Activated CD4-positive, alpha-beta T cell treated with anti-CD3 and anti-CD28 coated beads, Interleukin-10, Interleukin-2, amounts not matched to agents 100 ng/mL and 50 ng/mL, durations not matched to agents 16 hours and 8 hours (primary cell): ENCODE data around the gene MRTFA.
"Not testable (repeated sequence)": the region's sequence is repeated elsewhere in the genome, so short reads cannot be mapped to it uniquely, and the experiment has no call there.

ENCODE experiments used
- DNase-seq: peaks from one replicate; pipeline ENCODE4 v3.0.0-alpha.2; 2020

The MRTFA gene

DNA sequence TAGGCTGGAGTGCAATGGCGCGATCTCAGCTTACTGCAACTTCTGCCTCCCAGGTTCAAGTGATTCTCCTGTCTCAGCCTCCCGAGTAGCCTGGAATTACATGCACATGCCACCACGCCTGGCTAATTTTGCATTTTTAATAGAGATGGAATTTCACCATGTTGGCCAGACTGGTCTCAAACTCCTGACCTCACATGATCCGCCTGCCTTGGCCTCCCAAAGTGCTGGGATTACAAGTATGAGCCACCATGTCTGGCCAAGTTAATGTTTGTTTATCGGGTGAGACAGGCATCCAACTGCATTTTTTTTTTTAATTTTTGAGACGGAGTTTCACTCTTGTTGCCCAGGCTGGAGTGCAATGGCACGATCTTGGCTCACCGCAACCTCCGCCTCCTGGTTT lies 20.1 kb upstream of the MRTFA start:
- not testable (repeated sequence) for DNase-seq

DNA sequence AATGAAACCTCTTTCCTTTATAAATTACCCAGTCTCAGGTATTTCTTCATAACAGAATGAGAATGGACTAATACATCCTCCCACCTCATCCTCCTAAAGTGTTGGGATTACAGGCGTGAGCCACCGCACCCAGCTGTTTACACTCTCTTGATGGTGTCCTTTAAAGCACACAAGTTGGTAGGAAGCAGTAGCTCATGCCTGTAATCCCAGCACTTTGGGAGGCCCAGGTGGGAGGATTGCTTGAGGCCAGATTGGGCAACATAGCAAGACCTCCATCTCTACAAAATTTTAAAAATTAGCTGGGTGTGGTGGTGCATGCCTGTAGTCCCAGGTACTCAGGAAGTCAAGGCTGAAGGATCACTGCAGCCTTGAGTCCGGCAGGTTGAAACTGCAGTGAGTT lies 19.4 kb upstream of the MRTFA start:
- not testable (repeated sequence) for DNase-seq

DNA sequence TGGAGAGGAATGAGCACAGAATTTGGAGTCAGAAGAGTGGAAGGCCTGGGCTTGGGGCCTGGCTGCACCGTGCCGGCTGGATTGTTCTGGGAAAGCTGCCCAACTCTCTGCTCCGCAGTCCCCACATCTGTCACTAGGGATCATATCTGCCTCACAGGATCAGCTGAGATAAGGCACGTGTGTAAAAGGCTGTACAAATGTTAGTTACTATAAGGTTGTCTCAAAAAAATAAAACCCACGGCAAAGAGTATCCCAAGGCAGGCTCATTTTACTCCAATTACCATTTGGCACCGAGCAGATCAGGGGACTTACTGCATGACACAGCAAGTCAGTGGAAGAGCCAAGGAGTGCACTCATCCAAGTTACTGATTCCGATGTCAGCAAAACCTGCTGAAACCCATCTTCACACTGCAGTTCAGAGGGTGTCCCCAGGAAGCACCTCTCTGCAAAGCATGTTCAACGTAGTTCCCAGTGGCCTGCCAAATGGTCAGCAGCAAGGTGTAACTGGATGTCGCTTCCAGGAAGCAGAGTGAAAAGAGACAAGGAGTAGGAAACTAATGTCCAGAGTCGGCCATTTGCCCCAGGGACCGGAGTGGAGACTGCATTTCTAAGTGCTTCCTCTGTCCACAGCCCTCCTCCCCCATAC lies 18.1 kb upstream of the MRTFA start:
- no peak for DNase-seq

- no peak for DNase-seq
These were observed 16.8 kb upstream of the MRTFA start for GRCh38 chr22:40653361-40653760.

DNA sequence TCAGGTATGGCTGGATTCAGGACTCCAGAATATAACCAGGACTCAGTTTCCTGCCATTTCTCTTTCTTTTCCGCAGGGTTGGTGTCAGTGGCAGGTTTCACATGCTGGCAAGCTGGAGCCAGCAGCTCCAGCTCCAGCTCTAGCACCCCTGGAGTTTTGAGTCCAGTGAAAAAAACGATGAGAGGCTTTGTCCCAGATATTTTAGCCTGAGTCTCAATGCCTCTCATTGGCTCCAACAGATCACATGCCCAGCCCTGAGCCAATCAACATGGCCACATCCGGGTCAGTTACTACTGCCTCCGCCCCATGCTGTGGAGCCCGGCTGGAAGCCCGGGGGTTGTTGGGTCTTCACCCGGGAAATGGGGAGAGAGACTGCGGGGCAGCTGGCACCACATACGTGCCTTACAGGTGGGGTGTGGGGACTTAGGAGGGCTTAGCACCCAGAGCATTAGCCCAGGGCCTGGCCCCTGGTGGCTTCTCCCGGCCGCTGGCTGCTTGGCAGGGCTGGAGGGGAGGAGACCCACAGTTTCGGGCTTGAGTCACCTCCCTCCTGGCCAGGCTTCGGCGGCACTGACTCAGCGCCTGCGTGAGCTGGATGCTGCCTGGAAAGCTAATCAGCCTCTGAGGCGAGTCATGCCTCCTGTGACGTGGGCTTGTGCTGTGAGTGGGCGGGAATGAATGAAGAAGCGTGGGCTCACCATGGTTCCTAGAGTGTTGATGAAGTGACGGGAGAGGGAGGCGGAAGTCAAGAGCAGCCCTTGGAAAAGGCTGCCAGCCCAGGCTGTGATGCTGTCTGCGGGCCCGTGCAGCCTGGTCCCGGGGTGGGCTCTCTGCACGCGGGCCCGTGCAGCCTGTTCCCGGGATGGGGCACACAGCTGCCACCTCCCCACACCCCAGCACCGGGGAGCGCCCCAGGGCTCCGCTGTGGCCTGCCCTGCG lies 15.3 kb upstream of the MRTFA start:
- DNase-seq: peak; percentile 95

DNA sequence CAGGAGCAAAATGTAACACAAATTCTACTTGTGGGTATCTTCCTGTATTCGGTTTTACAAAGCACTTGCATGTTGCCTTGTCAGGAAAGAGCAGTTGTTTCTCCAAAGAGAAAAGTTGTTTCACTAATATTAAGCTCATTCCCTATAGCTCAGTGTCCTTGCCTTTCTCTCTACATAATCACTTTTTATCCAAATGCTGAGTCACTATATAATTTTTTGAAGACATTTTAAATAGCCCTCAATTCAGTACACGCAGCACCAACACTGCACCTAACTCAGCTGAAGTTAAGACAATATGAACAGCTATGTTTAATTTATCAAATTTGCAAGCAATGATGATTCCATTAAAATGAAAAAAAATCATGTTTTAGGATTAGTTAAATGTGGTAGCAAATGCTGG lies 14.5 kb upstream of the MRTFA start:
- DNase-seq: no peak

GRCh38 chr22:40648386-40648785 lies 11.9 kb upstream of the MRTFA start:
- DNase-seq: no peak

- DNase-seq: no peak
These were observed 9.2 kb upstream of the MRTFA start for GRCh38 chr22:40645579-40646197.

- DNase-seq: no peak
These were observed 5.8 kb upstream of the MRTFA start for GRCh38 chr22:40642316-40642715.

DNA sequence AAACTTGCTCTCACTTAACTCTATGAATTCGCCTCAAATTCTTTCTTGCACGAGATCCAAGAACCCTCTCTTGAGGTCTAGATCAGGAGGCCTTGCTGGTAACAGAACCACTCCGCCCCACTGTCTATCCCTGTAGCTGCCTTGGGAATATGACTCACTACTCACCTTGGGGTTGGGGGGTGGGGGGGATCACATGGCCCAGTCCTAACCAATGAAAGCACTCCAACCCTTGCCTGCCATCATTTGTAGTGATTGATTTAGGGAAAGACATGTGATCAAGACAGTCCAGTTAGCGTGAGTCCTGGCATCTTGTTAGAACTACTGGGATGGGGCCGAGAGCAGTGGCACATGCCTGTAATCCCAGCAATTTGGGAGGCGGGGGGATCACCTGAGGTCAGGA lies 4.8 kb upstream of the MRTFA start:
- DNase-seq: no peak

DNA sequence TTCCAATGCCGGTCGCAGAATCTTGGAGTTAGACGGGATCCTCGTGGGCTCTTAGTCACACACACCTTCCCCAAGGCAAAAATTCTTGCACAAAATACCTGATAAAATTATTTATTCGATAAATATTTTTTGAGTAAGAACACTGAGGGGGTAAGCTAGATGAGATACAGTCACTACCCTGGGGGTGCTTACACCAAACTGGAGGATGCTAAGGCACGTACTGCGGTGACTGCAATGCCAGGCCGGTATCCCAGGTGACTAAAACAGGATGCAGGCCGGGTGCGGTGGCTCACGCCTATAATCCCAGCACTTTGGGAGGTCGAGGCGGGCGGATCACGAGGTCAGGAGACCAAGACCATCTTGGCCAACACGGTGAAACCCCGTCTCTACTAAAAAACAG lies 1.7 kb upstream of the MRTFA start:
- no peak for DNase-seq

- peak; percentile 58 for DNase-seq
These were observed 948 bp upstream of the MRTFA start for GRCh38 chr22:40637183-40638150.

DNA sequence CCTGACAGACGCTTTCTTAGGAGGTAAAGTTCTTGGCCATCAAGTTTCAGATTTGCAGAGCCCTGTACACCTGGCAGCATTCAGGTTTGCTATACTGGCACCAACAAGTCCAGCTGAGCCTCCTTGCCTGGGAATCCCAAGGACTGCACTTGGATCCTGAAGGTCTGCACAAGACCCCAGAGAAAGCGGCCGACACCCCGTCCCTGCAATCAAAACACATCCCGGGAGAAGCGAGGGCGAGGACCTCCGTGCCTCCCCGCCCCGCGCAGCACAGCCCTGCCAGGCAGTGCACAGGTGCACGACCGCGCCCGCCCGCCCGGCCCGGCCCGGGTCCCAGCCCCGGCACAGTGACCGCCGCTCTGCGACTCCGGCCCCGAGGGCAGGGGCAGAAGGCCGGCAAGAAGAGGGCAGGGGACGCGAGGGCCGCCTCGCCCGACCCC lies 559 bp downstream of the MRTFA start:
- DNase-seq: no peak

DNA sequence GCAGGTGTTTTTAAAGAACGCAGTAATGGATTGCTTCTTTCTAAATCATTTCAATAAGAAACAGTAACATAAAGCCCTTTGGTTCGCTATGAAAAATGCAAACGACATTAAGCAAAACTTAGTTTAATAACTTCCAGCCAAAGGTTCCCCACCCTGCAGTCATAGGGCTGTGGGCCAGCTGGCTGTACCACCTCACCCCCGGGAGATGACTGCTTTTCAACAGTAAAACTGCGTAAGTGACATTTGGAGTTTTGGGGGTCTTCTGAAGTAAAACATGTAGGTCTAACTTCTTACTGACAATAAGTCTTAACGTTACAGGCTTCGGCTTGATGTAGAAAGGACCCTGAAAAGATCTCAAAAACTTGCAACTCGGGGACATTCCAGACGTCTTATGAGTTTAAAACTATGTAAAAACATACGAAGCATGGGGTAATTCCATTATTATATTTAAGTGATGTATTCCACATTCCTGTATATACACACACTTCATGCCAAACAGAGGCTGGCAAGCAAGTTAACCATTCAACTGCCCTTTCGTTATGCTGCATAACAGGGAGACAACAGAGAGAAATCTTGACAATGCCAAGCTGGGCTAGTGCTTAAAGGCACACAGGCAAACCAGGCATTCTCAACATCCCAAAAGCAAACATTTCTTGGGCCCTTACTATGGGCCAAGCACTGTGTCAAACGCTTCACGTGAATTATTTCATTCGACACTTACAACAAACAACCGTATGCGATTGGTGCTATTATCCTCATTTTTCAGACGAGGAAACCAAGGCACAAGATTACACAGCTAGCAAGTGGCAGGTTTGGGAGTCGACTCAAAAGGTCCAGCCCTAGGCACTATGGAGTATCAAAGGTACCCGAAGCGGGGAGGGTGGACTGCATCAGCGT lies 1.2 kb downstream of the MRTFA start:
- DNase-seq: no peak

DNA sequence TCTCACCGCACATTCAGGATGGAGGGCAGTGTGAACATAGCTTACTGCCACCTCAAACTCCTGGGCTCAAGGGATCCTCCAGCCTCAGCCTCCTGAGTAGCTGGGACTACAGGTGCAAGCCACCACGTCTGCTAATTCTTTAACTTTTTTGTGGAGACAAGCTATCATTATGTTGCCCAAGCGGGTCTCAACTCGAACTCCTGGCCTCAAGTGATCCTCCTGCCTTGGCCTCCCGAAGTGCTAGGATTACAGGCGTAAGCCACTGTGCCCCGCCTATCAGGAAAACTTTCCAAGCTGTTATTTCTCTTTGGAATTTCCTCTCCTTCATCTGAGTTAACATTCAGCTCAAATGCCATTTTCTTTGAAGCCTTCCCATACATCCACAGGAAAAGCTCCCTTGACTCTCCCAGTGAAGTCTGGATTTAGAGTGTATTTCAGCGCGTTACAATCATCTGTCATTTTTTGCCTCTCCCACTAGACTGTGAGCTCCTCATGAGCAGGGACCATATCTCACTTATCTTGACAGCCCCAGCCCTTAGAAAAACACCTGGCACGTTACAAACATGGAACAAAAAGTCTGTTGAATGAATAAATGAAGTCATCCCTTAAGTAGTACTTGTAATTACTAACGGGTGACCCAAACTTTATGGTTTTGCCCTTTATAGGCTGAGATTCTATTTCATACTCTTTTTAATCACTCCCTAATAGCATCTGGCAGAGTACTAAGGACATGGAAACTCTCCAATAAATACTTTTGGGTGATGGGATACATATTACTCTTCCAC lies 2.2 kb downstream of the MRTFA start:
- DNase-seq: no peak

- DNase-seq: no peak
These were observed 3.5 kb downstream of the MRTFA start for GRCh38 chr22:40633036-40633435.

GRCh38 chr22:40631925-40632324 lies 4.6 kb downstream of the MRTFA start:
- DNase-seq: no peak

DNA sequence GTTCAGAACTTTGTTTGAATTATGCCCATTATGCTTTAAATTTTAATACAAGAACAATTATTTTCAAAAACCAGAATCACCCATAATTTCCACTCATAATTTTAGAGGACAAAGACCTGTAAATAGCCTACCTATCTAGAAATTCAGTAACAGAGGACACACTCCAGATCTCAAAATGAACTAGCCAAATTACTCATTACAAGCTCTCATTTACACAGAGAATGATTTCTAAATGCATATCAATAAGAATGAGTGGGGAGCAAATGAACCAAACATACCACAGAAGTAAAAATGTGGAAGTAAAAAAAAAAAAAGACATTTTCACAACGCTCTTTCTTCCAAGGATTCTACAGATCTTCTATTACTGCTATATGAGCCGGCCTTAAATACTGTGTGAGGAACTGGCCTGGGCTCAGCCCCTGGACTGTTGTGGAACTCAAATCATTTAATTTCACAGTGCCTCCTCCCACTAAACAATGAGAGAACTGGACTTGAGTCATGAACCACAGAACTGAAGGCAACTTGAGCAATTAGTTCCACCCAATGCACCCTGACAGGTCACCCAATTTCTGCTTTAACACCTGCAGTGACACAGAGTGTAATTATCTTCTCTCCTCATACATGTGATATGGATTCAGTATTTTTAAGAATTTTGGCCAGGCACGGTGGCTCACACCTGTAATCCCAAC lies 8.0 kb downstream of the MRTFA start:
- DNase-seq: no peak

DNA sequence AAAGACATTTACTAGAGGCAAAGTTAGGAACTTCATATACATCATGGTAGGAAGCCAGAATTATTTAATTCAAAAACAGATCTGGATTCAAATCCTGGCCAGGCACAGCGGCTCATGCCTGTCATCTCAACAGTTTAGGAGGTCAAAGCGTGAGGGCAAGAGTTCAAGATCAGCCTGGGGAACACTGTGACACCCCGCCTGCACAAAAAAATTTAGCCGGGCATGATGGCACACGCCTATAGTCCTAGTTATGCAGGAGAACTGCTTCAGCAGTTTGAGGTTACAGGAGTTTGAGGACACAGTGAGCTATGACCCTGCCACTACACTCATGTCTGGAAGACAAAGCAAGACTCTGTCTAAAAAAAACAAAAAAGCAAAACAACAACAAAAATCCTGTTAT lies 8.9 kb downstream of the MRTFA start:
- DNase-seq: no peak

DNA sequence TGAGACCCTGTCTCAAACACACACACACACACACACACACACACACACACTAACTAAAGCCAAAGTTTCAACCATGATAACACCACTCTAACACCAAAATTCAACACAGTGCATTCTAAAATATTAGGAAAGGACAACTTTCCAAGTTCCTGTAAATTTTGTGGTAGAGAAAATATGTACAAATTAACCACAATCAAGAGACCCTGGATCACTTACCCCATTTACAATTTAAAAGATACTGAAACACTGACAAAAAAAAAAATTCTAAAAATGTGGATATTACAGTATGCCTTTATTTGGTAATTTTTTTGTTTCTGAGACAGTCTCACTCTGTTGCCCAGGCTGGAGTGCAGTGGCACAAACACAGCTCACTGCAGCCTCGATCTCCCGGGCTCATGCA lies 9.7 kb downstream of the MRTFA start:
- no peak for DNase-seq
